GM12892 (cell line): ENCODE results near the gene BCO2.

Experiments used
- POLR2A ChIP-seq: IDR thresholded peaks from 2 replicates; pipeline ENCODE4 v1.6.1; 2011; ENCODE audit warnings: low read depth, low read length, control low read depth
- POLR2AphosphoS5 ChIP-seq: IDR thresholded peaks from 2 replicates; pipeline ENCODE4 v1.6.1; 2011; ENCODE audit warnings: low read depth, low read length, control low read depth
- TAF1 ChIP-seq: IDR thresholded peaks from 2 replicates; pipeline ENCODE4 v1.6.1; 2011; ENCODE audit warnings: low read depth, mild to moderate bottlenecking, control low read depth, low read length, borderline replicate concordance

DNA sequence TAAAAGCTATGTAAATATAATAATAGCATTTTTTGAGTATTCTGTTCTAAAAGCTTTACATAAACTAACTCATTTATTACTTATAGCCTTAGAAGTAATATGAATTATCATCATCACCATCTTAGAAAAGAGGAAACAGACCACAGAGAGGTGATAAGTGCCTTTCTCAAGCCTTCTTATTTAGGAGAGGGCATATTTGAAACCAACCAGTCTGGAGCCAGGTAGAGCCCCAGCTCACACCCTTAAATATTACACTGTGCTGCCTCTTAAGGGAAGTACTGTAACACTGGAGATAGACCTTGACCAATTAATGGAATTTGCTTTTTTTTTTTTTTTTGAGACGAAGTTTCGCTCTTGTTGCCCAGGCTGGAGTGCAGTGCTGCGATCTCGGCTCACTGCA lies 2.3 kb downstream of the BCO2 start:
- TF ChIP-seq POLR2AphosphoS5 (no peak), POLR2A (no peak), TAF1 (no peak)
